Measurements from ENCODE around the gene GFI1. TPM values are rescaled to one million over a fixed set of nuclear protein-coding genes. Genes with fewer than 3 reads are reported as not detected.

Gene GFI1
- polyA plus RNA-seq, 1 of the 3 experiments (the other 2 are of a cell fraction), result 0.18 TPM

GRCh38 chr1:92500552-92500951, 13.8 kb upstream of the GFI1 start:
- CTCF ChIA-PET, result interaction anchor here (0.9 kb wide), 1 partner anchor 14 kb away, joined by 4 read pairs; the partner anchor contains the start of gene GFI1

GRCh38 chr1:92495392-92496063, 8.8 kb upstream of the GFI1 start:
- no peaks in the 10 kb centered on the region for H3K9me3 ChIP-seq
- TF ChIP-seq NRF1 (IDR thresholded peaks at IDR 0.05; ENCODE audit: low read depth, low read length), result no peak
- TF ChIP-seq PBX3 (IDR thresholded peaks at IDR 0.05), result no peak
- no peak for TF ChIP-seq RFX5 (IDR thresholded peaks at IDR 0.05; ENCODE audit: low read length)
- no peak for TF ChIP-seq SIN3A (IDR thresholded peaks at IDR 0.05; ENCODE audit: borderline replicate concordance, low read depth, low read length)
- no peak for TF ChIP-seq GABPA (IDR thresholded peaks at IDR 0.05; ENCODE audit: low read depth)
- no peak for TF ChIP-seq RAD21 (IDR thresholded peaks at IDR 0.05; ENCODE audit: low read length)
- TF ChIP-seq MEF2A (IDR thresholded peaks at IDR 0.05; ENCODE audit: borderline replicate concordance, low read depth), result no peak
- no peak for TF ChIP-seq USF2 (IDR thresholded peaks at IDR 0.05; ENCODE audit: borderline replicate concordance, low read depth, low read length)
- no peak for TF ChIP-seq EZH2phosphoT487 (IDR thresholded peaks at IDR 0.05; ENCODE audit: borderline replicate concordance, low read depth)
- no peak for TF ChIP-seq SMC3 (IDR thresholded peaks at IDR 0.05; ENCODE audit: low read depth, low read length)
- no peak for TF ChIP-seq ZBTB33 (IDR thresholded peaks at IDR 0.05; ENCODE audit: borderline replicate concordance, low read depth)
- no peak for TF ChIP-seq TAF1 (IDR thresholded peaks at IDR 0.05; ENCODE audit: borderline replicate concordance, low read depth, low read length)
- H3K27ac ChIP-seq (ENCODE audit: low read depth in 2 of 2, low read length in 1 of 2), result no peak overlapping the region
- no peak overlapping the region for H3K4me3 ChIP-seq (ENCODE audit: low read depth in 2 of 2, low read length in 1 of 2)
- no peaks in the 10 kb centered on the region for H3F3A ChIP-seq (replicated peaks; ENCODE audit: insufficient read depth)
- H2AFZ ChIP-seq (ENCODE audit: low read depth), result no peak overlapping the region
- CTCF ChIA-PET, result no interaction called here
- no peak overlapping the region for H3K9ac ChIP-seq
- POLR2A ChIA-PET, result no interaction called here
- 13% methylated on average over 2 of the region's 2 CpGs for whole genome bisulfite sequencing (ENCODE audit: low lambda C conversion rate)
- no peaks in the 10 kb centered on the region; the same call in 1 of the 2 replicates for H3K27me3 ChIP-seq (ENCODE audit: insufficient read depth)
- H3K4me1 ChIP-seq (ENCODE audit: control insufficient read depth in 1 of 2, insufficient read depth in 2 of 2, low read depth in 1 of 2, low read length in 1 of 2), result no peaks in the 10 kb centered on the region
- no peak for DNase-seq
- no peak overlapping the region for H3K4me2 ChIP-seq
- H3K36me3 ChIP-seq (replicated peaks in 1 of 2; ENCODE audit: control insufficient read depth in 1 of 2, insufficient read depth in 2 of 2, low read length in 1 of 2), result no peaks in the 10 kb centered on the region
- H4K20me1 ChIP-seq (ENCODE audit: insufficient read depth), result no peaks in the 10 kb centered on the region
- H3K9me2 ChIP-seq, result no peaks in the 10 kb centered on the region
- H3K79me2 ChIP-seq (ENCODE audit: insufficient read depth), result no peaks in the 10 kb centered on the region

More at GRCh38 chr1:92500552-92500951, 13.8 kb upstream of the GFI1 start:
- Histone ChIP-seq H3K36me3 (replicated peaks in 1 of 2; ENCODE audit: control insufficient read depth in 1 of 2, insufficient read depth in 2 of 2, low read length in 1 of 2) (no peaks in the 10 kb centered on the region), H2AFZ (ENCODE audit: low read depth) (no peak overlapping the region), H3K9me3 (no peaks in the 10 kb centered on the region), H3F3A (replicated peaks; ENCODE audit: insufficient read depth) (no peaks in the 10 kb centered on the region), H3K9me2 (no peaks in the 10 kb centered on the region), H3K9ac (no peak overlapping the region), H3K4me1 (ENCODE audit: control insufficient read depth in 1 of 2, insufficient read depth in 2 of 2, low read depth in 1 of 2, low read length in 1 of 2) (0 out of 4 replicates have a peak, but pooled peaks cover 0 to 5% of the 10 kb centered on the region in 2 experiments), H3K4me2 (no peak overlapping the region), H4K20me1 (ENCODE audit: insufficient read depth) (no peaks in the 10 kb centered on the region), H3K4me3 (ENCODE audit: low read depth in 2 of 2, low read length in 1 of 2) (no peak overlapping the region), H3K27me3 (ENCODE audit: insufficient read depth) (no peaks in the 10 kb centered on the region), H3K79me2 (ENCODE audit: insufficient read depth) (no peaks in the 10 kb centered on the region), H3K27ac (ENCODE audit: low read depth in 2 of 2, low read length in 1 of 2) (no peak overlapping the region)
- POLR2A ChIA-PET, result no interaction called here
- 7% methylated on average over 1 of the region's 1 CpG for WGBS (ENCODE audit: low lambda C conversion rate)
- TF ChIP-seq USF2 (IDR thresholded peaks at IDR 0.05; ENCODE audit: borderline replicate concordance, low read depth, low read length), result no peak
- TF ChIP-seq FOXM1 (IDR thresholded peaks at IDR 0.05; ENCODE audit: low read depth), result no peak
- DNase-seq, result no peak
